Nephron progenitor cell (in vitro differentiated cells): Measurements from ENCODE around the gene TTLL8.

Source experiments
- DNase-seq: peaks from one replicate; pipeline ENCODE4 v3.0.0; 2021
- H3K27ac Mint-ChIP-seq: 2 replicates; pipeline ENCODE4 v1.8.0; 2021; ENCODE audit warnings: mild to moderate bottlenecking, moderate library complexity, mixed read lengths
- H3K27me3 Mint-ChIP-seq: 2 replicates; pipeline ENCODE4 v1.8.0; 2021; ENCODE audit warnings: mild to moderate bottlenecking, low read depth, mixed read lengths; ENCODE audit not compliant: poor library complexity
- H3K36me3 Mint-ChIP-seq: 2 replicates; pipeline ENCODE4 v1.8.0; 2021; ENCODE audit warnings: low read depth, mixed read lengths
- H3K4me1 Mint-ChIP-seq: 2 replicates; pipeline ENCODE4 v1.8.0; 2021; ENCODE audit warnings: mixed read lengths
- H3K4me3 Mint-ChIP-seq: 2 replicates; pipeline ENCODE4 v1.8.0; 2021; ENCODE audit warnings: mild to moderate bottlenecking, moderate library complexity, mixed read lengths
- H3K9me3 Mint-ChIP-seq: 2 replicates; pipeline ENCODE4 v1.8.0; 2021; ENCODE audit warnings: mild to moderate bottlenecking, moderate library complexity, mixed read lengths
- TF ChIP-seq, protein P1 (sequence below): fragments of 200-600 bp; sonication (generic); IDR thresholded peaks from 2 replicates; pipeline ENCODE4 v1.5.0; 2021; ENCODE audit warnings: antibody characterized with exemption

Gene TTLL8

DNA sequence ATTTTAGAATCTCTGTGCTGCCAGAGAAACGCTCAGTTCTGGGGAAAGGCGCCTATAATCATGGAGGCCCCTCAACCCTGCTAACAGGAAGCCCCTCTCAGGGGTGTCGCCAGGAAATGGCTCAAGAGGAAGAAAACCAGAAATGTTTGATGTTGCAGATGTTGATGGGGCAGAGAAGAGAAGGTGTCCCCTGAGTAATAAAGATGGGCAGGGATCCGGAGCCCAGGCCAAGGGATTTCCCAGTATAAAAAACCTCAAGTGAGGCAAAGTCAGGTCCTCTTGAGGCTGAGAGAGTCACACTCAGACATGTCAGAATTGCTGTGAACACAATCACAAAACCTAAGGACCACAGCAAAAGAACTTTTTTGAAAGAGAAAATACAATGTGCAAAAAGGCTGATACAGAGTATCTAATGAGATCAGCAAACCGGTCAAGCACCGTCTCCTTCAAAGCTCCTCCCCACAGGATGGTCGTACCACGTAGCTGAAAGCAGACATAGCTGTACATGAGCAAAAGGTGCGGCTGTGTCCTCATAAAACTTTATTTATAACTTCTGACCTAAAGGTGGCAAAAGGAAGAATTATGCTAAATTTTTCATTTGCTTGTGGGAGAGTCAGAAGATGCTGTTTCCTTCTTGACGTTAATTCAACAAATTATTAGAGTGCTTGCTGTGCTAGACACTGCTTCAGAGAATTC, 43.9 kb upstream of the TTLL8 start:
- no peaks in the 10 kb centered on the region for H3K36me3 Mint-ChIP-seq
- no peak for DNase-seq
- no peak overlapping the region for H3K4me3 Mint-ChIP-seq
- H3K9me3 Mint-ChIP-seq = no peaks in the 10 kb centered on the region
- H3K27me3 Mint-ChIP-seq = peaks cover 9% of the 10 kb centered on the region
- TF ChIP-seq, protein P1, sequence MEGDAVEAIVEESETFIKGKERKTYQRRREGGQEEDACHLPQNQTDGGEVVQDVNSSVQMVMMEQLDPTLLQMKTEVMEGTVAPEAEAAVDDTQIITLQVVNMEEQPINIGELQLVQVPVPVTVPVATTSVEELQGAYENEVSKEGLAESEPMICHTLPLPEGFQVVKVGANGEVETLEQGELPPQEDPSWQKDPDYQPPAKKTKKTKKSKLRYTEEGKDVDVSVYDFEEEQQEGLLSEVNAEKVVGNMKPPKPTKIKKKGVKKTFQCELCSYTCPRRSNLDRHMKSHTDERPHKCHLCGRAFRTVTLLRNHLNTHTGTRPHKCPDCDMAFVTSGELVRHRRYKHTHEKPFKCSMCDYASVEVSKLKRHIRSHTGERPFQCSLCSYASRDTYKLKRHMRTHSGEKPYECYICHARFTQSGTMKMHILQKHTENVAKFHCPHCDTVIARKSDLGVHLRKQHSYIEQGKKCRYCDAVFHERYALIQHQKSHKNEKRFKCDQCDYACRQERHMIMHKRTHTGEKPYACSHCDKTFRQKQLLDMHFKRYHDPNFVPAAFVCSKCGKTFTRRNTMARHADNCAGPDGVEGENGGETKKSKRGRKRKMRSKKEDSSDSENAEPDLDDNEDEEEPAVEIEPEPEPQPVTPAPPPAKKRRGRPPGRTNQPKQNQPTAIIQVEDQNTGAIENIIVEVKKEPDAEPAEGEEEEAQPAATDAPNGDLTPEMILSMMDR = no peak
- H3K27ac Mint-ChIP-seq = peak overlapping the region; percentile 41
- H3K4me1 Mint-ChIP-seq = peaks cover 22% of the 10 kb centered on the region

DNA sequence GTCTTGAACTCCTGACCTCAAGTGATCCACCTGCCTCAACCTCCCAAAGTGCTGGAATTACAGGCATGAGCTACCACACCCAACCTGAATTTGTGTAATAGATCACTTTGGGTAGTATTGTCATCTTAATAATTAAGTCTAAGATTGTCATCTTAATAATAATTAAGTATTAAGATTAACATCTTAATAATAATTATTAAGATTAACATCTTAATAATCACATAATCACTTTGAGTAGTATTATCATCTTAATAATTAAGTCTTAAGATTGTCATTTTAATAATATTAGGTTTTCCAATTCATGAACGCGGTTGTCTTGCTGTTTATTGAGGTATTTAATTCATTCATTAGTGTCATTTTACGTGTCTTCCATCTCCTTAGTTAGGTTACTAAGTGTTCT, 40.0 kb upstream of the TTLL8 start:
- no peaks in the 10 kb centered on the region for H3K9me3 Mint-ChIP-seq
- no peaks in the 10 kb centered on the region for H3K36me3 Mint-ChIP-seq
- TF ChIP-seq, protein P1 = no peak
- no peak overlapping the region for H3K4me3 Mint-ChIP-seq
- no peak overlapping the region for H3K27ac Mint-ChIP-seq
- peaks cover 11% of the 10 kb centered on the region for H3K4me1 Mint-ChIP-seq
- DNase-seq = no peak
- peaks cover 21% of the 10 kb centered on the region for H3K27me3 Mint-ChIP-seq

DNA sequence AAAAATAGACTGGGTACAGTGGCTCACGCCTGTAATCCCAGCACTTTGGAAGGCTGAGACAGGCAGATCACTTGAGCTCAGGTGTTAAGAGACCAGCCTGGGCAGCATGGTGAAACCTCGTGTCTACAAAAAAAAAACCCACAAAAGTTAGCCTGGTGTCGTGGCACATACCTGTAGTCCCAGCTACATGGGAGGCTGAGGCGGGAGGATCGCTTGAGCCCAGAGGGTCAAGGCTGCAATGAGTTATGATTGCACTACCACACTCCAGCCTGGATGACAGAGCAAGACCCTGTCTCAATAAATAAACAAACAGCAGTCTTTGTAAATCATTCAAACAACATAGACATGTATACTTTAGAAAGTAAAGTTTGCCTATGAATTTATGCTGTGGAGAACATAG, 34.2 kb upstream of the TTLL8 start:
- Mint-ChIP-seq H3K4me1 (no peaks in the 10 kb centered on the region), H3K36me3 (no peaks in the 10 kb centered on the region), H3K27me3 (peaks cover 24% of the 10 kb centered on the region), H3K9me3 (peaks cover 16% of the 10 kb centered on the region), H3K4me3 (no peak overlapping the region), H3K27ac (no peak overlapping the region)
- TF ChIP-seq, protein P1 = no peak
- no peak for DNase-seq

DNA sequence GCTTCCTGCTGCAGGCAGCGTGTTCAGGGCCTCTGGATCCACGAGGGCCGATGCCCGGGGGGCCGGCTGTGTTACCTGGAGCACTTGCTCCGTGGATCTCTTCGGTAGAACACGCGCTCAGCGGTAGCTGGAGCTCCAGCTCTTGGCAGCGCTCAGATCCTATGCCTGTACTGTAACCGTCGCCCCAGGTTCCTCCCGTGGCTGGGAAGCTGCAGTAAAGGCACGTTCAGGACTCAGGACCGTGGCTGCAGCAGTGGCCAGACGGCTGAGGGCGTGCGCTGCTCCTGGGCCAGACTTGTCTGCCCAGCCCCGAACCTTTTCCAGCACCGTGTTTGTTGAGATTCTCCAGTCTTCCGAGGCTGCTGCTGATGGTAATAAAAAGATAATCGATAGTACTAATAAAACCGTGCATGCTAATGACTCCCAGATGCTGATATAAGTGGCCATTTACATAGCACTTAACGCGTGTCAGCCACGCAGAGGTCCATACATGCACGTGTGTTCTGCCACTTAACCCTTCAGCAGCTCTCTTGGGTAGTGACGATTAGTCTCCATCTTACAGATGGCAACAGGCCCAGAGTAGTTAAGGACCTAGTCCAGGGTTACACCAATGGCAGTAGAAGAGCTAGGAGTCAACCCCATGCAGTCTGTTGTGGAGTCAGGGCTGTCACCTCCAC, 33.1 kb upstream of the TTLL8 start:
- no peak overlapping the region for H3K4me3 Mint-ChIP-seq

DNA sequence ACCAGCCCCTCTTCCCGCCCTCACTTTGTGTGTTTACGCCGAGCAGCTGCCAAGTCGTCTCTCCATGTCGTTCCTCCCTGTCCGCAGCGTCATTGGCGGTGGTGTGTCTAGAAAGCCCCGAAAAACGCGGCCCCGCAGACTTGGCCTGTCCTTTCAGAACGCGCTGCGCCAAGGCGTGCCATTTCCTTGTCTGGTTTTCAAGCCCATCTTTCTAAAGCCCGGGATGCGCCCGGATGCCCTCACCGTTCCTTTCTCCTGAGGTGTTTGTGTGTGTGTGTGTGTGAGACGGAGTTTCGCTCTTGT, 32.3 kb upstream of the TTLL8 start:
- H3K9me3 Mint-ChIP-seq = peaks cover 25% of the 10 kb centered on the region
- no peaks in the 10 kb centered on the region for H3K36me3 Mint-ChIP-seq
- H3K4me1 Mint-ChIP-seq = no peaks in the 10 kb centered on the region
- no peak for DNase-seq
- TF ChIP-seq, protein P1 = no peak
- H3K27ac Mint-ChIP-seq = no peak overlapping the region
- no peak overlapping the region for H3K4me3 Mint-ChIP-seq
- peaks cover 11% of the 10 kb centered on the region for H3K27me3 Mint-ChIP-seq

More for the DNA sequence above, 33.1 kb upstream of the TTLL8 start:
- Mint-ChIP-seq H3K4me1 (no peaks in the 10 kb centered on the region), H3K27ac (no peak overlapping the region), H3K9me3 (peaks cover 25% of the 10 kb centered on the region), H3K27me3 (peaks cover 15% of the 10 kb centered on the region), H3K36me3 (no peaks in the 10 kb centered on the region)
- DNase-seq = no peak
- TF ChIP-seq, protein P1 = no peak
